CD4-positive, alpha-beta T cell treated with Interleukin-6 for 4 hours (primary cell): ENCODE results near the gene ADSS1.

ENCODE experiments used
- DNase-seq: peaks from one replicate; pipeline ENCODE4 v3.0.0-alpha.2; 2020; ENCODE audit warnings: mixed read lengths

ADSS1 gene

GRCh38 chr14:104700225-104700651 is 23.8 kb upstream of the ADSS1 start:
- no peak for DNase-seq

DNA sequence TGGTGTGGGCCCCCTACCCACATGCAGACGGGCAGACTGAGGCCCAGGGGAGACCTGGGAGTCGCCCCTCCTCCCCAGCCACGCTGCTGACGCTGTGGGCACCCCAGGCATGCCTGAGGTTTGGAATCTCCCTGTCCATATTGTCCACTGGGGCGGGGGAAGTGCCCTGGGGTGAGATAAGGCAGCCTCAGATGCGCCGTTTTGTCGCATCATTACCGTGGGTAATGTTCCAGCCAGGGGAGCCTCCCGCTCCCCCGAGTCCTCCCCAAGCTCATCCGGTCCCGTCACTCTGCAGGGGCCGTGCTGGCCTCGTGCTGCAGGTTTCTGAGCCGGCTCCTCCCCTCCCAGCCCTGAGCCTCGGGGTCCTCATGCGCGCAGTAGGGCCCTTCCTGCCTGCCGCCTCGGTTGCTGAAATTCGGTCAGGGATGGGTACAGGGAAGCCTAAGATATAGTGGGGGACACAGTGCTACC is 23.2 kb upstream of the ADSS1 start:
- no peak for DNase-seq

DNA sequence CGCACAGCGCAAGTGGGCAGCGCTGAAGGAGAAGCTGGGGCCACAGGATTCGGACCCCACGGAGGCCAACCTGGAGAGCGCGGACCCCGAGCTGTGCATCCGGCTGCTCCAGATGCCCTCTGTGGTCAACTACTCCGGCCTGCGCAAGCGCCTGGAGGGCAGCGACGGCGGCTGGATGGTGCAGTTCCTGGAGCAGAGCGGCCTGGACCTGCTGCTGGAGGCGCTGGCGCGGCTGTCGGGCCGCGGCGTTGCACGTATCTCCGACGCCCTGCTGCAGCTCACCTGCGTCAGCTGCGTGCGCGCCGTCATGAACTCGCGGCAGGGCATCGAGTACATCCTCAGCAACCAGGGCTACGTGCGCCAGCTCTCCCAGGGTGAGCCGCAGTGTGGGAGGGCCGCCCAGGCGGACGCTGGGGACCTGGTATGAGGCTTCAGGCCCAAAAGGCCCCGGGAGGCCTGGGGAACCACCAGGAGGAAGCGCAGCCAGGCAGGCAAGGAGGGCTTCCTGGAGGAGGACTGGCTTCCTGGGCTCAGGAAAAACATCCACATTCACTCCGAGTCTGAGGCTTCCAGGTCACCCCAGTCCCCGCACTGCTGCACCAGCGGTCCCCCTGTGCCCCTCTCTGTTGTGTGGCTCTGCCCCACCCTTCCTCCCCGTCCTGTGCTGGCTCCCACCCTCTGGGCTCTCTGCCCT is 22.5 kb upstream of the ADSS1 start:
- no peak for DNase-seq

- no peak for DNase-seq
Observed at GRCh38 chr14:104702106-104702505, 21.9 kb upstream of the ADSS1 start.

- no peak for DNase-seq
Observed at GRCh38 chr14:104702673-104703072, 21.4 kb upstream of the ADSS1 start.

- no peak for DNase-seq
Observed at GRCh38 chr14:104703269-104703668, 20.8 kb upstream of the ADSS1 start.

DNA sequence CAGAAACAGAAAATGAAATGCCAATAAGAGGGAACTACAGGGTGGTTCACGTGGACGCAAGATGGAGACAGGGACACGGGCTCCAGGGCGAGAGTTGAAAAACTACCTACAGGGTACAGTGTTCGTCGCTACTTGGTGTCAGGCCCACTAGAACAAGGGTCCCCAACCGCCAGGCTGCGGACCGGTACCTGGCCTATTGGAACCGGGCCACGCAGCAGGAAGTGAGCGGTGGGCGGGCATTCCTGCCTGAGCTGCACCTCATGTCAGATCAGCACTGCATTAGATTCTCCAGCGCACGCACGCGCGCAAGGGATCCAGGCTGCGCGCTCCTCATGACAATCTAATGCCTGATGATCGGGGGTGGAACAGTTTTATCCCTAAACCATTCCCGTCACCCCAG is 19.8 kb upstream of the ADSS1 start:
- DNase-seq = no peak

DNA sequence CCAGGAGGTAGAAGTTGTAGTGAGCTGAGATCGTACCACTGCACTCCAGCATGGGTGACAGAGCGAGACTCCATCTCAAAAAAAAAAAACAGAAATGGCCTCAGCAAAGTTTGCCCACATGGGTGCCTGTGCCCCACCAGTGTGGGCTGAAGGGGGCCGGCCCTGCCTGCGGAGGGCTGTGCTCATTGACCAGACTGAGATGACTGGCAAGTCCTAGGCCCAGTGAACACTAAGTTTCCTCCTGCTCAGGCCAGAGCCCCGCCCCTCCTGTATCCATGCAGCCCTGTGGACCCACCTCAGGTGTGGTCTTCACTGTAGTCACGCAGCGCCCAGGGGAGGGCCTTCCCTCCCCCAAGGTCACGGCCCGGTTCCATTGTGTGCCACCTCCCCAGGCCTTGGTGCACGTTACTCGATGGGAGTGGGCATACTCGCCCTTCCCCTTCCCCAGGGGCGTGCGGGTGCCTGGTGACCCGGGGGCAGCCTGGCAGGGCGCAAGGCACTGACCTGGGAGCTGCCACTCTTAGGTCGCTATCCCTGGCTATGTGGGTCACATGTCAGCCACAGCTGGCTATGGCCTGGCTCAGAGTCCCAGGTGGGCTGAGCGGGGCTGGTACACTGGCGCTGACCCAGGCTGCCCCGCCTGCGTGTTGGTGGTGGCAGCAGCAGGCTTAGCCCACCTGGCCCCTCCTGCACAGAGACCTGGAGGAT is 18.5 kb upstream of the ADSS1 start:
- DNase-seq = no peak

- DNase-seq = no peak
Observed at GRCh38 chr14:104706733-104707607, 17.1 kb upstream of the ADSS1 start.

- no peak for DNase-seq
Observed at GRCh38 chr14:104707608-104708595, 16.1 kb upstream of the ADSS1 start.

DNA sequence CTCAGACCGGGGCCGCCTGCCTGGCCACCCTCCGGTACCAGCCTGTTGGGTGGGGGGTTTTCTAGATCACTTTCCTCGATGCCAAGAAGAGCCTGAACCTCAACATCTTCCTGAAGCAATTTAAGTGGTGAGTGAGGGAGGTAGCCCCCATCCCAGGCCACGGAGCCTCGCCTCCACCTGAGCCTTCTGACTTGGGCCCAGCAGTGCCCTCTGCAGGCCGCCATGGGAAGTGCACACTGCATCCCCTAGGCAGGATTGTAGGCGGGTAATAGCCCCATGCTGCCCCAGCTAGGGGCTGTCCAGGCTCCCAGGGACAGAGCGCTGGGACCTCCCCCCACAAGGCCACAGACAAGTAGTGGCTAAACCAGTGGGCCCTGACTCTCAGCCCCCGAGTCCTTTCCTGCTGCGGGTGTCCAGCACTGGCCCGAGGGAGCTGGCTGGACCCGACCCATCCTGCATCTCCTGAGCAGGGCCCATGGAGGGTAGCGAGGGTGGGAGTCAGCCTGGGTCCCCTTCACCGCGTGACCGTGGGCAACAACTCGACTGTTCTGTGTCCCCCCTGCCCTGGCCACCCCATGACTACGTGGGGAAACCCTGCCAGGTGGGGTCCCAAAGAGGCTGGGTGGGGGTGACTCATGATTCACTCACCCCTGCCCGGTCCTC is 15.3 kb upstream of the ADSS1 start:
- DNase-seq = peak; percentile 81

DNA sequence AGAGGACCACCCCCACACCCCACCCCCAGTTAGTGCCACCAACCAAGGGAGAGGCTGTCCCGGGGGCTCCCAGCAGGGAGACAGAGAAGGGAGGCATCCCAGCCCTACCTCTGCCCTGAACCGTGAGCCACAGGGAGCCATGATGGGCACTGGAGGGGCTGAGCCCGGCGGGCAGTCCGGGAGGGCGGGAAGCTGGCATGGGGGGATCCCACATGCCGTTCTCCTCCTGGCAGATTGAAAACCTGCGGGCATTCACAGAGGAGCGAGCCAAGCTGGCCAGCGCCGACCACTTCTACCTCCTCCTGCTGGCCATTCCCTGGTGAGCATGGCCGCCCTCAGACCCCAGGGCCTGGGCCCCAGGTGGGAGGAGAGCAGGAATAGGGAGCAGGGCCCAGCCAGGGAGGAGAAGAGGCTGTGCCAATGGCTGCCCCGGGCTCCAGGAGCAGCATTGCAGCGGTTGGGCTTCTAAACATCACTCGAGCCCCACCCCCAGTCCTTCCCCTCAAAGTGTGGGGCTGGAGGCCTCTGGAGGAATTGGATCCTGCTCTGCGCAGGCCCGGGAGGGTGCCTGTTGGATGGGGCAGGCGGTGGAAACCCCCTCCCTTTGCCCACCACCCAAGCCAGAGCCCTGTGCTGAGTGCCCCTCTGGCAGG is 14.5 kb upstream of the ADSS1 start:
- no peak for DNase-seq

DNA sequence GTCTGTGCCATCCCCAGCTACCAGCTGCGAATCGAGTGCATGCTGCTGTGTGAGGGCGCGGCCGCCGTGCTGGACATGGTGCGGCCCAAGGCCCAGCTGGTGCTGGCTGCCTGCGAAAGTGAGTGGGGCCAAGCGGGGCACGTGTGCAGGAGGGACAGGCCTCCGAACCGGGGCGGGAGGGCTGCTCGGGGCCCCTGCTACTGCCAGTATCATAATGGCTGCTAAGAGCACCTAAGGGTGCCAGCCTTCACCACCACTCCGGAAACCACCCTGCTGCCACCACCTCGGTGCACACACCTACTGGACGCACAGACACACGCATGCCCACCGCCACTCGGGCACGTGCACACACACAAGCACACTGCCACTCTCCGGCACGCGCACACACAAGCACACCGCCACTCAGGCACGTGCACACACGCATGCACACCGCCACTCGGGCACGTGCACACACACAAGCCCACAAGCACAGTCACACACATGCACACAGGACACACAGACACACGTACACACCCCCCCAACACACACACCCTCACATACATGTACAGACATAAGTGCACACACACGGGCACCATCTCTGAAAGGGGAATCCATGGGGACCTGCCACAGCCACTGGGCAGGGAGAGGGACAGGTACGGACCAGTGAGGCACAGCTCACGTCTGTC is 13.8 kb upstream of the ADSS1 start:
- no peak for DNase-seq

GRCh38 chr14:104712881-104713734 is 10.9 kb upstream of the ADSS1 start:
- peak; percentile 19 for DNase-seq

GRCh38 chr14:104714066-104714465 is 10.0 kb upstream of the ADSS1 start:
- no peak for DNase-seq

DNA sequence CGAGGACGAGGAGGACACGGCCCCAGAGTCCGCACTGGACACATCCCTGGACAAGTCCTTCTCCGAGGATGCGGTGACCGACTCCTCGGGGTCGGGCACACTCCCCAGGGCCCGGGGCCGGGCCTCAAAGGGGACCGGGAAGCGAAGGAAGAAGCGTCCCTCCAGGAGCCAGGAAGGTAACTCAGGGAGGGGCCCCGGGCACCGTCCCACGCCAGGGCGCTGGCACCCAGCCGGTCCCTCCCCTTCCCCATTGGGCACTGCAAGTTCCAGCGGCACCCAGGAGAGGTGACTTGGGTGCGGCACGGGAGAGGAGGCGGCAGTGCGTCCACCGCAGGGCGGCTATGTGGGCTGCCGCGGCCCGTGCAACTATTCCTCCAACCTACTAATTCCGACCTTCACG is 9.3 kb upstream of the ADSS1 start:
- DNase-seq = no peak

DNA sequence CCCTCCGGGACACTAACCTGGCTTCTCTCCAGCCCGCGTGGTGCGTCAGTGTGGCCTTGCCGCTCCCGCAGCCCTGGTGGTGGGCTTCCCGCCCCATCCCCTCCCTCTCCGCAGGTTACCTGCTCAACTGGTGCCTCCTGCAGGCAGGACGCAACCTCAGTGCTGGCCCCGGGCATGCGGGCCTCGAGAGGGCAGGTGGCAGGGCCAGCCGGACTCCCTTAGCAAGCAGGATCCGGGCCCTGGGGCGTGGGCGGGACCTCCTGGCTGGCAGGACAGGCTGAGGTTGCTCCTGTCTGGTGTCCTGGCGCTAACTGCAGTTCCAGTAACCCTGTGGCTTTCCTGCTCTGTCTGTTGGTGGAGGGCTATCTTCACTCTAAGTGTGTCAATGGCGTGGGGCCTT is 8.6 kb upstream of the ADSS1 start:
- DNase-seq = no peak

- no peak for DNase-seq
Observed at GRCh38 chr14:104715871-104716270, 8.2 kb upstream of the ADSS1 start.

DNA sequence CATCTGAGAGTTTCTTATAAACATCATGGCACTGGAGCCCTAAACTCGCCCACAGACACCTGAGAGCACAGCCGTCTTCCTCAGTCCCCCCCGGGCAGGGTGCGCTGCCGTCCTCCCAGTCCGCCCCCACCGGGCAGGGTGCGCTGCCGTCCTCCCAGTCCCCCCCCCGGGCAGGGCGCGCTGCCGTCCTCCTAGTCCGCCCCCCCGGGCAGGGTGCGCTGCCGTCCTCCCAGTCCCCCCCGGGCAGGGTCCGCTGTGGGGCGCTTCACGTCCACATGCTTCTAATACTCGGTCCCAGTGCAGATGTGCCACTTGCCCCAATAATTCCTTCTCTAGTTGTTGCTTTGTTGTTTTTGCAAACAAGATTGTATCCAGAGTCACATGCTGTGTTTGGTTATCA is 6.9 kb upstream of the ADSS1 start:
- no peak for DNase-seq

- no peak for DNase-seq
Observed at GRCh38 chr14:104717646-104718045, 6.4 kb upstream of the ADSS1 start.
